Measurements from ENCODE around the gene SPATS2L. TPM values are rescaled to one million over a fixed set of nuclear protein-coding genes. Genes with fewer than 3 reads are reported as not detected.

Gene SPATS2L
- total RNA-seq, 1 experiment from 2014 or later = 148 TPM

DNA sequence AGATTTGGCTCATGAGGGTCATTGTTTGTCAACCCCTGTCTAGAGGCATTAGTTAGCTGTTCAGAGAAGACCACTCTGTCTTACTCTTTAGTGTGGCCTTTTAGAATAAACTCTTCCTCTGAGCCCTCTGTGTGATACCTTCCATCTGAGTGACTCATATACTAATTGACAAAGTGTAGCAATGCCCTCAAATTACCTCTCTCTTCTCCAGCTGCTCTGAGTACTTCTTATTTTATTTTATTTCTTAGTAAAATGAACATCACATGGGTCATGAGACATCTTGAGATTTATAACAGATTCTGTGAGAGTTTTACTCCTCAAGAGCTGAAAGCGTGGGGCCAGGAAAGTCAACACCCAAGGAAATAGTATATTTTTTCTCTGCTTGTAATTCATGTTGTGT, 136.0 kb downstream of the SPATS2L start:
- peak; percentile 51 for DNase-seq (ENCODE audit: low read depth)

DNA sequence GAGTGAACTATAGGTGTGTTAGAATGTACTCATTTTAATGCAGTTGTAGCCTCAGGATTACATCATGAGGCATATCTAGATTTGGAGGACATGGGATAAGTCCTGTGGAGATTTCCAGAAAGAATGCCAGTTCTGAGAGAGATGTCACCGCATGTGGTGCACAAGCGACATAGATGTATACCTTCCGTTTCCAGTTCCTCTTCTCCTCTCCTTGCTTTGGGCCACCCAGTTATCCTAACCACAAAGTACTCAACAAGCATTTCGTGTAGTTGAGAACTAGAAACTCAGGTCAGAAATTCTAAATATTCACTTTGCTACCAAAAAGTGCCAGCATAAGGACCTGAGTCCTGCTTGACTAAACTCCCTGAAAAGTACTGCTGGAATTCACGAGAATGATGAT, 136.9 kb downstream of the SPATS2L start:
- no peak for DNase-seq (ENCODE audit: low read depth)

DNA sequence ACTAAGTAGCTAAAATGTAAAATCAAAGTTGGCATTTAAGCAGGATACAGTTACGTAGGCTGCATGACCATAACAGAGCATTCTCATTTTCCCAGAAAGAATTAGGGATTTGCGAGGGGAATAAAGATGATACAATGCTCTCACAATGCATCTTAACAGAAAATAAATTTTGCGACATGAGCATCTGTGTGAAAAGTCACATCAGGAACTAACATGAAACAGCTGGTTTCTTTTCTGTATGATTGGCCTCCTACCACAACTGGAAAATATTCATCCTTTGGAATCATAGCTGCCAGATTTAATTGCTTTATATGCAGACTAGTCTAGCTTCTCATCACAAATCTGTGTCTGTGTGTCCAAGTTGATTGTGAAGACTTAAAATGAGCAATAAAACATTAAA, 137.4 kb downstream of the SPATS2L start:
- DNase-seq (ENCODE audit: low read depth) = no peak

DNA sequence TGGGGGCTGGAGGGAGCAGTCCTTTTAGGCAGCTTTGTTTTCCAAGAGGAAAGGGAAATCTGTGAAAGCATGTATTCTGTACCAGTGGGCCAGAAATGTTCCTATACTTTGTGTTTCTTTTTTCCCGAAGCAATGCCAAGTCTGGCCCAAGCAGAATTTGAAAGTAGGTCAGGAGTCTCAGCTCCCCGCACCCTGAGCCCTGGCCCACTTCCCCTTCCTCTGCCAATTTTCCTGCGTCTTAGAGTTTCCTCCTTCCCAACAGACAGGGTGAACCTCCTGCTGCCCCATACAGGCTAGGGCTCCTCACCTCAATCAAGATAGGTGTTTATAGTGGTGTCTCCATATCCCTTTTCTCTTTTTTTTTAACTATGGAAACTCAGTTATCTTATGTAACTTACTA, 138.0 kb downstream of the SPATS2L start:
- no peak for DNase-seq (ENCODE audit: low read depth)

DNA sequence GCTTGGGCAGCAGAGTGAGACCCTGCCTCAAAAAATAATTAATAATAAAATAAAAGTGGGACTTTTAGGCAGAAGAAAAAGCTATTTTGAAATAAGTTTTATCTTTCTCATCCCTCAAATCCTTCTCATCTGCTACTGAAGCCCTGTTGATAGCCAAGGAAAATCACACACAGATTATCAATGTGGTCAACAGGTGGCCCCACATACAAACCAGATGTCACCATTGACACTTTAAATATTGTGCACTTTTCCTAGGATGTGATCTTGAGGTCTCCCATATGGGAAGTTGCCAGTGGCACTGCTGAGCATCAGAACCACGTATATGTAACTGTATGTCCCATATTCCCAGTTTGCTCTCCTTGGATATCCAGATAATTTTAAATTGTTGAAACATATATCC, 138.8 kb downstream of the SPATS2L start:
- no peak for DNase-seq (ENCODE audit: low read depth)

DNA sequence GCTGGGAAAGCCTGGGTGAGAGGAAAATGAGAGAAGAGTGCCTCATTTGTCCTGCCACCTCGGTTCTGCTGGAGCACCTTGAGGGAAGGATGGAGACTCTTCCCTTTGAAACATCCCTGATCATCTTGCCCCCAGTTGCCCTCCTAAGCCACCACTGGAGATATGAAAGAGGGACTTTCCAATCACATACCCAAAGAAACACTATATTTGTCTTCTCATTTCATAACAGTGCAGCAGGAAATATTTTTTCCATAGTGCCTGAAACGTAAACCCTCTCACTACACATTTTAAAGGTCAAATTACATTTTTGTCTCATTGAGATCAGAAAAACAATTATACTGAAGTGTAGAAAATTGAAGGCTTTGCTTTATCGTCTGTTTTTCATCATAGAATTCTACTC, 140.1 kb downstream of the SPATS2L start:
- no peak for DNase-seq (ENCODE audit: low read depth)

DNA sequence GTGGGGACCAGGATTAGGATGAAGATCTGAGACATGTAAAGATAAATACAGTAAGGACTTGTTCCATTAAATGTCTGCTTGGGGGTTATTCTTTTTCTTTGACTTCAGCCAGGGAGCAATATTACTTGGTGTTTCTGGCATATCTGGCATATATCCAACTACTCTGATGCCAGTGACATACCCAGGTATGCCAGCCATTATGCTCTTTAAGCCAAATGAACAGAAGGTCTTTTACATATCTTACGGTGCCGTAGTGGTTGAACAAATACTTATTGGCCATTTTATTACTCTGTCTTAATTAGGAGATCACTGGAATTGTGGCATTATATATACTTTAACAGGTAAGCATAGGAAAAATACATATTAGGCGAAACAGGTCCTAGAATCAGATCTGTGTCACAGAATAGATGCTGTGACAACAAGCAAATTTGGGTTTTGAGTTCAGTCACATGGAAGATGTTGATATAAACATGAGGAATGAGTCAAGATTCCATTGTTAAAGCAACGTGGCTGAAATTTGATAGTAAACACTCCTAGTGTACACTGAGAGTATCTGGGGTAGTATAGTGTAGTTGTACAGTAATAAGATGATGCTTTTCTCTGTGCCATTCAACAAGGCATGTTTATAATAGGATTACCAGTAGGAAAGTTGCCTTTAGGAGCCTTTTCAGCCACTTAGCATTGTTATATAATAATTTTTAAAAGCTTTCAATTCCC, 140.8 kb downstream of the SPATS2L start:
- DNase-seq (ENCODE audit: low read depth) = no peak

DNA sequence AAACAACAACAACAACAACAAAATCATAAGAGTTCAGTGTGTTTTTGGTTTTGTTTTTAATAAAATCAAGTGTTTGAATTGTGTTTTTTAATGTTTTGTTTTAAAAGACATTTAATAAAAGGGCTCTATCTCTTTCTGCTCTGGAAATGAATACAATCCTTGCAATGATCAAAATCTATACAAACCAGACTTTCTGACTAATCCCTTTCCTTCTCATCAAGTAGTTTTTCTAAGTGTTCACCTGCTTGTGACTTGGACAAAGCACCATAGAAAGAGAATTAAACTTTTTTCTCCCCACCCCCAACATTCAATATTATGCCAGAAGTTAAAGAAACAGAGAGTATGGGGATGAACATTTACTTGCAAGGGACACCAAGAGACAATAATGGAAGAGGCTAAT, 142.0 kb downstream of the SPATS2L start:
- no peak for DNase-seq (ENCODE audit: low read depth)

DNA sequence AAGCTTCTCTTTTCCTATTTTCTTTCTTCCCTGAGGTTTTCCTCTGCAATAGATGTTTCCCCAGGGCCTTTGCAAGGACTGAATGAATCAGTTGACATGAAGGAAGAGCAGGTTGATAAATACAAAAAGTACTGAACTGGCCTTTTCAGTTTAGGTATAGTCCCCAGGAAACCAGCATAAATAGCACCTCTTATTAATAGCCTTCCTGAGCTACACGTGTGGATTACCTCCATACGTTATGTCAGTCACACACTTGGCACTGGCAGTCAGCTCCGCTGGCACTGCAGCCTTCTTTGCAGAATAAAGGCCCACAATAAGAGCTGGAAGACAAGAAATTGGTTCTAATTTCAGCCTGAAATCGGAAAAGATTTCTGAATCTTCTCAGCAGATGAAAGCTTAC, 142.7 kb downstream of the SPATS2L start:
- DNase-seq (ENCODE audit: low read depth) = no peak

DNA sequence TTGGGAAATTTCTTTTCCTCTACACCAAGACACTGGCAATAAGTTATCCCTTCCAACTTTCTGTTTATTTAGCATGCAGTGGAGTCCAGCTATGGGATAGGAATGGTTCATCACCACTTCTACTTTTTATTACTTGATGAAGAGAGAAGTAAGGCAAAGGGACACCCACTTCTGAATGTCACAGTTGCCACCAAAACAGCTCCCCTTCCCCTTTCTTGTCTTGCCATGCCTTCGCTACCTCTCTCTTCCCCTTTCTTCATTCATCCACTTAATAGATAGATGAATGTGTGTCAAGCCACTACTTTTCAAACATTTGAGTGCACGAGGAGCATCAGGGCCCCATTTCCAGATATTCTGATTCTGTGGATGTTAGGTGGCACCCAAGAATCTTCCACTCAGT, 143.8 kb downstream of the SPATS2L start:
- DNase-seq (ENCODE audit: low read depth) = no peak

DNA sequence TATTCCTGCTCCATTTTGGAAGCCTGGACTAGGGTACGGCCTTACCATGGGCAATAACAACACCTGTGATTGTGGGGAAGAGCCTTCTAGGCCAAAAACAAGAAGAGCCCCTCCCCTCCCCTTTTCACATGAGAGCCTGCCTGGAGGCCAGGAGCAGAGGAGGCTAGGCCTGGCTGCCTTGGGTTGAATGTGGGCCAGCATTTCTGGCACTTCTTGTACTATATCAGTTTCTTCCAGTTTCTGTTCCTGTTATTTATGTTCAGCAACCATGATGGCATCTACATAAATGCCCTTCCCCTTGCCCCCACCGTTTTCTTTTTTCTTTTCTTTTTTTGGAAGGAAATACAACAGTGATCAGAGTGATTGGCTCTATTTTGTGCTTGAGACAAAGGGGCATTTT, 145.0 kb downstream of the SPATS2L start:
- no peak for DNase-seq (ENCODE audit: low read depth)

DNA sequence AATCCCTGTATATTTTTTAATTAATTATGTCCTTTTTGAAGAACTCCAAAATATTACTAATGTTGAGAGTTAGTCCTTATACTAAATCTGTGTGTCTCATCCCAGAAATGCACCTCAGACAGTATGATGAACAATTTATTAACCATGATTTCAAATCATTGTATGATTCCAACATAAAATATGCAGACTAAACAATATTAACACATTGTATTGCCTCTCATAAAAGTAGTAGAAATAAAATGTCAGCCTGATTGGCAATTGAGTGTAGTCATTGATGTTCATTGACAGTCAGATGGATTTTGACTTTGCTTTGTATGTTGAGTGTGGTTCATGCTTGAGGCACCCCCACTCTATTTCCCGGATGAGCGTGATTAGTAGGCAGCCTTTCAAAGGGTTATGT, 145.9 kb downstream of the SPATS2L start:
- DNase-seq (ENCODE audit: low read depth) = no peak

DNA sequence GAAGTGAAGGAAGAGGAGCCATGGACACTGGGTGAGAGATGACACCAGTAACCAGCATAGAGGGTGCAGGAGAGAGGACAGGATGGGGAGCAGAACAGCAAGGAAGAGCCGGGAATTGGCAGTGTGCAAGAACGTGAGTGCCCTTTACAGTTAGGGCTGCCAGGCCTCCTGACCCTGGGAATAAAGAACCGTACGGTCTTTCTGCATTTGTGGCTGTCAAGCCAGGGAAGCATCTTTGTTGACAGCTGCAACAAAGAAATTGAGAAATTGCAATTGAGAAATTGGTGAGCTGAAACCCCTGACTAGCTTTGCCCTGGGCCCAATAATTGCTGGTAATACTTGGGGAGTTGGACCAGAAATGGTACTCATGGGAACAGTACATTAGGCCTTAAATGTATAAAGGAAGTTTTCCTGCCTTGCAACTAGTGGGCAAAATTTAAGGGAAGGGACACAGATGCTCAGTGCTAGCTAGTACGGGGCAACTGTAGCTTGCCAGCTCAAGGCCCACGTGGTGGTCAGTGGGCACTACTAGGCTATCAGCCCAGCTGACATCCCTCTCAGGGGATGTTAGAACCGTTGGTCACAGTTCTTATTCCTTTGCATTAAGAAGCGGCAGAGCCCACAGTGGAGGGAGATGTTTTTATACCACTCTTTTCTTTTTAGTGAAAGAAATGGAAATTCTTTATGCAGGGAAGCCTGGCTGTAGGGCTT, 146.8 kb downstream of the SPATS2L start:
- no peak for DNase-seq (ENCODE audit: low read depth)

DNA sequence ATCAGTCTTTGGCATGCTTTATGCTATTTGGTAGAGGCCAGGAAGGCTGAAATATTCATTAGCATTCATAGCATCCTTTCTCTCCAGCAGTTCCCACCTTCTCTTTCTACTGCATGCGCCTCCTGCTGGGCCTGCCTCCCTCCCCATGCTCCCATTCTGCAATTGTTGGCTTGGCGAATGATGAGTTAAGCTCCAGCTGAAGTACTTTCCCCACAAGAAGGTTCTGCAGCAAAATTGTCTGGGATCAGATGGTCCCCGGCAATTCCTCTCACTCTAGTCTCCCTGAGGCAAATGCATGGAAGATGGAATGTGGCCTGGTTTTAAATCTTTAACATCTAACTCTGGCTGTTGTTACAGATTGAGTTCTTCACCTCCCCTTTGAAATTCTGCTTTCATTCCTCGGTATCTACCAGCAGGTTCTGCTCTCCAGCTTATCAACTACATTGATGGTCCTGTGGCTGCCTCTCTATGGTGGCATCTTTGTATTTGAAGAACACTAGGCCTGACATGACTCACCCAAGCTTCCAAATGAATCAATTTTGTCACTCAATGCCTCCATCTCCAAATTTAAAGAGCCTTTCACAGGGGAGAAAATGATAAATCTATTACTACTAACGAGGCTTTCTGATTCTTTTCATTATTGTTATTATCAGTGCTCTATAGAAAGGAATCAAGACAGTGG, 147.5 kb downstream of the SPATS2L start:
- peak; percentile 15 for DNase-seq (ENCODE audit: low read depth)

DNA sequence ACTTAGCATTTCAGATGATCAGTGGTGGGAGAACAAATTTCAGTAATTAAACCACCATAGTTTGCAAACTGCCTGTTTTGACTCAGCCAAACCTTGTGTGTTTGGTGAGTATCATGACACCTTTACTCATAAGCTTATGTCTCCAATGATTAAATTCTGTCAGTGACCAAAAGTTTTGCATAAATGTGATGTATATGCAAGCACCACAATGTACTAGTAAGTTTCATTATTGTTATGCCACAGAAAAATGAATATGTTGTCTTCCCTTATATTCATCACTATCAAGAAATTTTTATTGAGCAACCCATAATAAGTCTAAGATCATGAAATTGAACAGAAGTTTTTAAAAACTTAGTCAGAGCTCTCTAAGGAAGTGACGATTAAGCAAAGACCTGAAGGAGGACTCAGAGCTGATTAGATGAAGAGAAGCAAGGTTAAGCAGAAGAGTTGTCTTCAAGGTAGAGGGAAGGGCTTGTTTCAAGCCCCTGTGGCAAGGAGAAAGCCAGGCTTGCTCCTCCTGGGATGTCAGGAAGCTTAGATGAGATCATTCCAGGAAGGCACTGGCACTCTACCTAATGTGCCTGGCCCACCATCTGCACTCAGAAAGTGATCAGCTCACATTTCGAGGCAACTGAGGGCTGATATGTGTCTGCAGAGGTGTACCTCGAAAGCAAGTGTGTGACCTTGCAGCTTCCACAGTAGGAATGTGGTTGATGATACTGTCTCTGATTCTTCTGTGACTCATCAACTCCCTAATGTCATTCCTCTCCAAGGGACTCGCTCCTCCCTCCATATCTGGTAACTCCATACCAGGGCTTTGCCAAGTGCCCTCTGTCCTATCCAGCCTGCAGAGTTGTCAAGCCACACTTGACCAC, 148.7 kb downstream of the SPATS2L start:
- peak; percentile 86 for DNase-seq (ENCODE audit: low read depth)

DNA sequence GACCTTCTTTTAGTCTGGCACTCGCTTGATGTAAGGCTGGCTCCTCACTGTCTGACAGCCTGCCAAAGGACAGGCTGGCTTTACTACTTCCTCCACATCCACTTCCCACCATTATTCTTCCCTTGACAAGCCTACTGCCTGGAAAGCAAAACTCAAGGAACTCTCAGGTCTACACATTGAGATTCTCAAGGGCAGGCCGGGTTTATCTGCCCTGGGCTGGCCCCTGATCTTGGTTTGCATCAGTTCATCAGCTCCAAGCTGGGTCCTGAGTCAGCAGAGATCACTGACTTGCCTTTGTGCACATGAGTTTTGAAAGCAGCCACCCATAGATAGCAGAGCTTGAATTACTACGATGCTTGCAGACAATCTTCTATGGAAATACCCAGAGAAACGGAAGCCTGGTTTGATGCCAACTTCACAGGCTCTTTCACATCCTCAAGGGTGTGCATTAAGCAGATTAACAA, 149.5 kb downstream of the SPATS2L start:
- peak; percentile 55 for DNase-seq (ENCODE audit: low read depth)

DNA sequence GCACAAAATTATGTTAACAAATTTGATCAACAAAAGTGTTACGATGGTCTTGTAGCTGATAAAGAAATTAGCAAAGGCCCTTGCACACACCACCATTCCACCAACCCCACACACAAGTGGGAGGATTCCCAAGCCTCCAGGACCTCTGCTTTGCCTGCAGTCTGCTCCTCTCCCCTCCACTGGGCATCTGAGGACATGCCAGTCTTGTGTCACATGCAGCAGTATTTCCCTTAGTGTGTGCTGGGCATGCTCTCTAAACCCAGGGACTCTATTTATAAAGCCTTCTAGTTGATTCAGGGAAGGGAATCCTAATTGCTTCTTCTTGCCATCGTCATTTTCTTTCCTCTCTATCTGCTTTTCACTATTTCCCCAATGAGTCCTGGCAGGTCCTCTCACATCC, 150.1 kb downstream of the SPATS2L start:
- no peak for DNase-seq (ENCODE audit: low read depth)

DNA sequence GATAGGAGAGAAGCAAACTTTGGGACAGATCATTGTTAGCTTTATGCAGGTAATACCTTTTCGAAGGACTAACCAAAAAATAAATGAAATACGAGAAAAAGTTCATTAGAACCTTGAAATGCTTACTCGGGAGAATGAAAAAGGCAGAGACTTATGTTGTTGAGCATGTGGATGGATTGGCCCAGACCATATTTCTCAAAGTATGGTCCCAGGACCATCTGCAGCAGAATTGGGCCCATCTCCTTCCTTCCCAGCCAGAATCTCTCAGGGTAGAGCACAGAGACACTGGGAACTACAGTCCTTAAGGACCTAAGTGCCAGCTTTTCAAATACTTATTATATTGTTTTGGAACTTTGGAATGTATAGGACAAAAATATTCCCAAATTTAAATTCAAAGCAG, 152.6 kb downstream of the SPATS2L start:
- DNase-seq (ENCODE audit: low read depth) = no peak

DNA sequence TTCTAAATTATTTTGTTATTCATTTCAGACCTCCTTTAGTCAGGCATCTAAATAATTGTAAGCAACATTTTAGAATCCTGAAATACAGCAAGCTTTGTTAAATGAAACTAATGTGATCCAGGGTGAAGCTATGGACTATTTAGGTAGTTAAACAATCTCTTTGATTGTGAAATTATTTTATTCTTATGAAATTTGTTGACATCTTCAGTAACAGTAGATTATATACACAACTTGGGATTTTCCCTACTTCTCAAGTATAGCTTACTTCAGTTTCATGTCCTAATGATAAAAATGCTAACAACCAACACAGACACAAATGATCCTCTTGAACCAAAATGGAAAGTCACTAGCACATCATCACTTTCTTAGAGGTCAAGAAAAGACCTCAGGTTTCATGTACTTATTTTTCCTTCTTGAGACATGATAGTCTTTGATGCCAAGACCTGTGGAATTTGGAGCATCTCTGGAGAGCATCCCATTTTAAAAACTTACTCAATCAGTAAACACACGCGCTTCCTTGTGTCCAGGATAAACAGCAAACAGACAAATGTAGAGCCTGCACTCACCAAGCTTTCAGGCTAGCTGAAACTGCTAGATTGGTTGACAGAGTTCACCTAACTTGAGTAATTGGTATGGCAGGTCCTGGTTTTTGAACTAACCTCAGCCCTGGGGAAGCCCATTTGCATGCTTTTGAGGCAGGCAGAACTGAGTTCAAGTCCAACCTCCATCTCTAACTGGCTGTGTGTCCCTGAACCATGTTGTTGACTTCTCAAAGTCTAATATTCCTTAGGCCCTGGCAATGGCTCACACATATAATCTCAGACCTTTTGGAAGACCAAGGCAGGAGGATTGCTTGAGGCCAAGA, 155.6 kb downstream of the SPATS2L start:
- DNase-seq (ENCODE audit: low read depth) = no peak

DNA sequence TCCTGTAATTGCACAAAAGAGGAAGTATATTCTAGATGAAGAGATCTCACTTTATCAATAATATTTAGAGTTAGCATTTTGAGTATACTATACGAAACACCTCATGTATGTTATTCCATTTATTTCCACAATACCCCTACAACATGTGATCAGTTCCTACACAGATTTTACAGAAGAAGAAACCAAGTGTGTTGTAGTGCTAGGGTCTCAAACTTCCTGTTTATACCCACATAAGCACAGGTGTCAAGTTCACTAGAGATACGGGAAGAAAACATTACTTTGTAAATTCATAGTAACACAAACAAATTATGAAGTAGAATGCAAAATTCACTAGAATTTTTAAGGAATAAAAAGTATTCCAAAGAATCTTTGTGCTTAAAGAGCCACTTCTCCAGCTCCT, 157.0 kb downstream of the SPATS2L start:
- no peak for DNase-seq (ENCODE audit: low read depth)

Data from RPMI7951 (cell line).